ENCODE measurements around the gene KAT7.

The KAT7 gene

DNA sequence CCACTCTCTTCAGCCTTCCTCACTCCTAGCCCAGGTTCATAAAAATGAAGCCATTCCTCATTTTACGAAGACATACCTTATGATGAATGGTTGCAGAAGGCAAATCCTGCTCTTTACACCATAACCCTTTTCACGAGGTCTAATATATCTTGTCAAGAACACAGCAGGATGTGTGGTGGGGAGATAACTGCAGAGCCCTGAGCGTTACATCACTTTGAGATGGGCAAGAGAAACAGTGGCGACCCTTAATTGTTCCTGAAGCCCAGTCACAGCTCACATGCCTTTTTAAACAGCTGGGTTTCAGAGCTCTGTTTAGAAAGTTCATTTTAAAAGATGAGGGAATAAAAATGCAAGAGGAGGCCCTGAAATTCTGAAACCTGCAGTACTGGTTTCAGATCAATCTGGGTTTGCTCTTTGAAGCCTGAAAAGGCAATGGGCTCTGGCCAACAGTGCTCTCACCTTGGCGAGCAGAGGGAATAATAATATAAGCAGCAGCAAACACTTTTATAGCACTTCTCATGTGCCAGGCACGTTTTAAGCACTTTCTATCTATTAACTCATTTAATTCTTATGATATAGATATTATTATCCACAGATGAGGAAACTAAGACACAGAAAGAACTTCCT lies 27.4 kb upstream of the KAT7 start:
- no peak for DNase-seq (ENCODE audit: low spot score)

DNA sequence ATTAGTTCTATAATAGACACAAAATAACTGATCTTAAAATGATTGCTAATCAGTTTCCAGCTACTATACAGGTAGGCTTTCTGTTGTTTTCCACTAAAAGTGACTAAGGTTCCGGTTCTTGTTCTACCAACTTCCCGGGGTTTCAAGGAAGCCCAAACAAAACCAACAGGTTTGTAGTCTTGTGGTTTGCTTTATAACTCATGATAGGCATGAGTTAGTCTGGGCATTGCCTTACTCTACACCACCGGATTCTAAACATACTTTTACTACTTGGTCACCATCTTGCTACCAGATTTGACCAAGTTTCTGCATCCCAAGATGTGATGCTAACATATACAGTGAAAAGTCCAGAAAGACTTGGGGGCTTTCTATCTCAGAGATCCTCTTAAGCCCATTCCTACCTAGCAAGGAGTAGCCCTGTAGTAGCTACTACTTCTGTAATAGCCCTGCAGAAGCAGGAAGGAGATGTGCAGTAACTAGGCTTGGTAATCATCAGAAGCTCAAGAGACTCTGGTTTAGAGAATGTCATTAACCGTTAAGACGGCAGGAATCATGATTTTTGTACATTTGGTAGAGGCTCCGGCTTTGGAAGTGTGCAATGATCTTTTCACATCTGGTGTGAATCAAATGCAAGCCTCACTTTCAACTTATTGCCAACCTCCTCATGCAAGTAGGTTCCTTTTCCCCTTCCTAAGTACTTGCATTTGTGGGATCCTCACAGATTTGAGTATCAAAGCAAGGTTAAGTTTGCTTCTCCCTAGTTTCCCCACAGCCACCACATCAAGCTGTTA lies 26.1 kb upstream of the KAT7 start:
- DNase-seq (ENCODE audit: low spot score), result no peak

DNA sequence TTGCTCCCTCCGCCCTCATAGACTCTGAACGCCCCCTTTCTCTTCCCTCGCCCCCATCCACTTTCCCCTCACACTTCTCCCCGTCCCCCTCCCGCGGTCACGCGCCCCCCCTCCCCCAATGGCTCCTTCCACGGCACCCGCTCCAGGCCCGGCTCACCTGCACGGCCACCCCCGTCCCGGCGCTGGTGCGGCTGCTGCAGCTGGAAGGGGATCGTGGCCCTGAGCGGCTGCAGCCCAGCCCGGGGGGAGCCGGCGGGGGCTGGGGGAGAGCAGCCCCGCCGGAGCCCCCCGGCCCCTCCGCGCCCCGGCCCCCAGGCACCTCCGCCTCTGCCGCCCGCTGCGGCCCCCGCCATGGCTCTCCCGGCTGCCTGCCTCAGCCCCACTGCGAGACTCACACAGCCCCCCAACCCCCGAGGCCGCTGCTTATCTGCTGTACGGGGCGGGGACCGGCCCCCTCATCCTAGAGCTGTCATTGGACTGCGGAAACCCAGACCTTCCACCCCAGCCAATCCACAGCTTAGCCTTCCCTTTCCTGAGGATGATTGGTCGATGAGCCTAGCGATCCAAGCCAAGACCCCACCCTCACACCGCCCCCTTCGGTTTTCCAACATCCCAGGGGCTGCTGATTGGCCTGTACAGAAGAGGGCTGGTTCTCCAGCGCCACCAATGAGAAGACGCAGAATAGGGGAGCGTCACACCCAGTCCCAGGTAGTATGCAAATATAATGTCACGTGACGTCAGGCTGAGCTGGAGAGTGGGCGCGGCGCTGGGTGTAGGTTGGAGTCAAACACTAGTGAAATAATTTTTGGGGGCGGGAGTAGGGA lies 24.5 kb upstream of the KAT7 start, which contains the start of gene FAM117A:
Gene FAM117A, minus strand, starts transcription at position 397 of the 824 bp plus-strand sequence. Its CDS starts 44 bp downstream, at position 353.
- peak; percentile 100 for DNase-seq (ENCODE audit: low spot score)

DNA sequence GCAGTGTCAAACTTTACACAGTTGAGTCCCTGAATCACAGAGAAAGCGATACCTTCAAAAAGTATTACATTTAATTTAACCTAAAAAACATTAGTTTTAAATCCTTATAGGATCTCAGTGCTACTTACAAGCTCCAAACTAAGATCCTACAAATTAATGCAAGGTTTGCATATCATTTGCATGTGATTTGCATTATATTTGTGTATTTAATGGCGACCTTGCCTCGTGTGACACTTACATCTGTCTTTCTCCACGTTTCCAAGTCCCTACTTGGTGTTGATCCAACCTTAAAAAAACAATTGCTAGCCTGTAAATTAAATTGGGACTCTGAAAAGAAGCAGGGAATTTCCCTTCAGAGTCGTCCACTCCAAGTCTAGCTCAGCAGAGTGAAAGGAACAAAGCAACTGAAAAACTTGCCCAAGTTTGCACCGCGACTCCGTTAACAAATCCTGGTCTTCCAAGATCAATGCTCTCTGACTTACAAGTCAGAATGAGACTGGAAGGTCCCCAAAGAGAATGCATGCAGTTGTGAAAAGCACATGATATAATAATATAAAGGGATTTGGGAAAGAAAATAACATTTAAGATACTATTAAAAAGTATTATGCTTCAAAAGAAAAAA lies 23.8 kb upstream of the KAT7 start:
- DNase-seq (ENCODE audit: low spot score), result no peak

DNA sequence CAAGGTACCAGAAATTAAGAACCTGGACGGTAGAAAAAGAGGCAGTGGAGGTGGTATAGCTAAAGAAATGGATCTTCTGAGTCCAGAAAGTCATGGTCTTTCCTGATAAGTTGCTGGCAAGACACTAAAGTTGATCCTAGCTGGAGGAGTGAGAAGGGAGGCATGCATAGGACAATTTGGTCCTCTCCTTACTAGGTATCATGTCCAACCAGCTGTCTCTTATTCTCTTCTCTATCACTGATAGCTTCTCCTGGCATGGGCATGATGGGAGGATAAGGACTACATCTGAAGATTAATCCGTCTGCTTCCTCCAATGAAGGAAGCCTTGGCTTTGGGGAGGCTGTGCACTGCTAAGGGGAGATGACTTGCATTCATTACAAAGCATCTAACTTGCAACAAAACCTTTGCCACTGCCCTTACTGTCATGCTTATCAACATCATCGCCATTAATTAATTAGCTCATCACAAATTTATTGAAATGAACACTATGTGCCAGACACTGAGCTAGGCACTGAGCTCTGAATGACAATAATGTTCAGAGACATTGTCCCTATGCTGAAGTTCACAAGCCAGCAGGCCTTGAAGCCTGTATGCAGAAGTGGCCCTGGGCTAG lies 21.5 kb upstream of the KAT7 start:
- DNase-seq (ENCODE audit: low spot score), result no peak

DNA sequence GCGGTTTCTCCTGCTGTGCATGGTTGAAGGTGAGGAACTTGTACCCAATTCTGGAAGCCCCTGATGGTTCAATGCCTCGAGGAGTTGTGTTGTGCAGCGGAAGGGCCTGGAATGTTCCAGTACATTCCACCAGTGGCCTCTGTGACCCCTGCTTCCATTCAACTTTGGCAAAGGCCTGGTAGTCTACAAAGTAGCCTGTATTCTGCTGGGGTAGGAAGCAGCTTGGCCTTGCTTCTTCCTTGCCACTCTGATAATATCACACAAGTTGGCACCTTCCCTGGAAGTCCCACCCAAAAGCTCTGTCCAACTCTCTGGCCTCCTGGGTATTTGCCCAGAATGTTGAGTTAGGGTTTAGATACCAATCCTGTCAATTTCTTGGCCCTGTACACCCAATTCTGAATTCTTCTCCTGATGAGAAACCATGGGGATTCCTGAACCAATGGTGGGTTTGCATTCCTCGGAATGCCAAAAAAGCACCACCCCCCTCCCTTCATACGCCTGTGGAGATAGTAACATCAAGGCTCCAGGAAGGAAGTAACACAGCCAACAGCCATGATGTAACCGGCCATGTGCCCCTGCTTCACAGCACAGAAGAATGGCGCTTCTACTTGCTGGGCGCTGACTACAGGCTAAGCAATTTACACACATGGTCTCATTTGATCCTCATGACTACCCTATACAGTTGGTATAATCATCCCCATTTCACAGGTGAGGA lies 12.8 kb upstream of the KAT7 start:
- DNase-seq (ENCODE audit: low spot score), result no peak

DNA sequence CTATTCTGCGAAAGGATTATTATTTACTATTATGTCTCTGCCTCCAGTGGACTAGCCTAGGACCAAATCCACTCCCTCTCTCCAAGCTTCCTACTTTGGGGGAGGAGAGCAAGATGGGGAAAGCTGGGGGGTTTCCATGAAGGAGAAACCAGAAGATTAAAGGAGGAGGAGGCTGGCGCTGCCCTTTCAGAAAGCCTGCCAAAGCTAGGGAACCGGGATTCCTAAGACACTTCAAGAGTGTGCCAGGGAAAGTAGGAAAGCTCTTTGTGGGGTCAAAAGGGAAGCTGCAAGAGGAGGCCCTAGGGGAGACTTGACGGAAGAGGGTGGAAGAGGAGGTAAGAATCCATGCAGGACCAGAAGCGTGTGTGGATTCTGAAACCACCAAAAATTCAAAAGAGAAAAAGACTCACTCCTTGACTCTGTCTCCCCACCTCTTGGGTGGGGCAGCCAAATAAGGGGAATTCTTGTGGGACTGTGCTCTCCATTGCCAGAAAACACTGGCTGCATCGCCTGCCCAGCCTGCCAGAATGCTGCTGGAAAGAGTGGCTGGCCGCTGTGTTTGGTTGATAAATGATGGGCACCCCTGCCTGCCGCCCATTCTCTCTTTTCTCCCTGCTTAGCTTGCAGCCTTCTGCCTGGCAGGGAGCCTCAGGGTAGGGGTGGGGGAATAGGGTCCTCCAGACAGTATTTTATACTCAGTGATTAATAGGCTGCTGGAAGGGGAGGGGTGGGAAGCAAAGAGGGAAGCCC lies 11.8 kb upstream of the KAT7 start:
- DNase-seq (ENCODE audit: low spot score), result no peak

DNA sequence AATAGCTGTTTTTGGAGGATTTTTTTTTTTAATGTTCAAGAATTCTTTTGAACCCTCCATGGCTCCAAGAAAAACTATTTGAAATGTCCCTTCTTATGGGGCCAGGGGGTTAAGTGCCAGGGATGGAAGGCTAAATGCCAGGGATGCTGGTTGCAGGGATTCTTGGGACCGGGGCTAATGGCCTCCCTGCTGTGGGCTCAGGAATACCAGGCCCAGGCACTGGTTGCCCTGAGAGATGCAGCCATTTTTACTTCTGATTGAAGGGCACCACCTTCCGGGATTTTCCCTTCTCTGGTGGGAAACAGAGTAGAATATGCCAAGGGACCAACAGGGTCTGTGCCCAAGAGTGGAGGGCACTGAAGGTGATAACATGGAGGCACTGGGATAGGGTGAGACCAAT lies 10.9 kb upstream of the KAT7 start:
- no peak for DNase-seq (ENCODE audit: low spot score)

DNA sequence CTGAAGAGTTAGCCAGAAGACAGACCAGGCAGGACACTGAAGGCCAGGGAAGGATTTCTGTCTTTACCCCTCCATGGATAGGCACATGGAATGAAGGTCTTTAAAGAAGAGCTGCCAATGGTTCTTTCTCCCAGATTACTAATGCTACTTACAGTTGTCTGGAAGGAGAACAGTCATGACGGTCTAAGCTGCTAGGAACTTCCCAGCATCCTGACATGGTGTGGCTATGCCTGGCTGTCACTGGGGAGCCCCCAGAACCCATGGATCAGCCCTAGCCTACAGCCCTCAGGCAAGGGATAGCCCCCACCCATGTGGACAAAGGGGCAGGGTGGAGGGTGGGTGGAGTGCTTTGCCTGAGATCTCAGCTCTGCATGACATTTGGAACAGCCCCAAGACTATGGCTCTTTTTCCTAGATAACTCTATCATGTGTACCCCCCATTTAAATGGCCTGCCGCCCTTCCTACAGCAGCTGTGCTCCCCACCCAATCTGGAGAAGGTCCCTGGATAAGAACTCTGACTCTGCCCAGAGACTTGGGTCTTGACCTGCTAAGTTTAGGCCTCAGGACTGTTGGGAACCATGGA lies 9.2 kb upstream of the KAT7 start:
- no peak for DNase-seq (ENCODE audit: low spot score)

DNA sequence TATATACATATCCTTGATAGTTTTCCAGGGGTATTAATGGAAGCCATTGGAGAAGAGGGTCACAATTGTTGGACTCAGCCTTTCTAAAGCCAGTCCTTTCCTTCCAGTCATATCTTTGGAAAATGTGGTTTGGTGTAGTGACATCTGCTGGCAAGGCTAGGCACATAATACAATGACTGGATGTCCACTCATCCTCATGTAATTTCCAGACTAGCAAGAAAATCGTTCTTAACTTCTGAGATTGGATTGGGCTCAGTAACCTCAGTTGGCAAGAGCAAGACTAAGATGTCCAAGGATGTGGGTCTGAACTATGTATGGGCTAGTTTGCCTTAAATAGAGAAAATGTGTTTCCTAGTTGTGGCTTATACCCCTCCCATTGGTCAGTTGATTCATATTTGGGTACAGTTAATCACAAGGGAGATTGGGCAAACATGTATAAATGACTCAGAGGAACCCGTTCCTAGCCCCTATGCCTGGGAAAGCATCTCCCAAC lies 8.7 kb upstream of the KAT7 start:
- DNase-seq (ENCODE audit: low spot score), result peak; percentile 35

DNA sequence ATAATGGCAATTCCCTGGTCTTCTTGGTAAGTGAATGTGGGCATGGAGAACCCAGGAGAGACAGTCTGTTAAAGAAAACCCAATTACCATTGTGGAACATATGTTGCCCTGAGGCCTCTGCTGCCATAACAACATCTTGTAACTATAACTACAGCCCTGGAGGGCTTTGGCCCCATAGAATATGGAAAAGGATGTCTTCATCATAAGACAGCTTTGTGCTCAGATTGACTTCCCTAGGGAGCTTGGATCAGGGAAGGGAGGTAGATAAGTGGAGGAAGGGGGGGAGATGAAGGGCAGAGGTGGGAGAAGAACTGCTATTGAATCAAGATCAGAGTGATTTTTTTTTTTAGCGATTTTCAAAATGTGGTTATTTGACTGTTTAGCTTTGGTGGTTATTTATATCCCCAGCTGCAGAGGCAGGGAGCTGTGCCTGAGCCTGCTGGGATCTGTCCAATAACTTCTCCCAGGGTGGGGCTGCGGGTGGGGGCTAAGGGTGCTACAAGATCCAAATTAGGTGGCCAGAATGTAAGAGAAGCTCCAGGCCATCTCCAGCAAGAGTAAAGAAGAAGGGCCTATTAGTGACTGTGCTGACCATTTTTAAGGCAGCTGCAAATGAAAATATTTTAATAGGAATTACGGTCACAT lies 5.3 kb upstream of the KAT7 start:
- DNase-seq (ENCODE audit: low spot score), result peak; percentile 47

DNA sequence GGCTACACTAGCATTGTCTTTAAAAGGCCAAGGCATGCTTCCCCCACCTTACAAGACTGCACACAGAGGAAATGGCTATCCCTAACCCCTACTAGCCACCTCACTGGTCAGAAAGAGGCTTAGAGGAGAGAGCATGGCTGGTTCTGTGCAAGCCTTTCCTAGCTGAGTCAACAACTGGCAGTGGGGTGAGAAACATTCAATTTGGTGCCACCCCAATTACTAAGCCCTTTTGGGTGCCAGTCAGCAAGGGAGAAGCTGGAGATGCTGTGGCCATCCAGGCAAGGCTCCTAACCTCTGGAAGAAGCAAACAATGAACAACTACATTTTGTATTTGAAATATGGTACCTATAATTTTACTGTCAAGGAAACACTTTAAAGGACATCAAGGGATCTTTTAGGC lies 4.7 kb upstream of the KAT7 start:
- DNase-seq (ENCODE audit: low spot score), result no peak

DNA sequence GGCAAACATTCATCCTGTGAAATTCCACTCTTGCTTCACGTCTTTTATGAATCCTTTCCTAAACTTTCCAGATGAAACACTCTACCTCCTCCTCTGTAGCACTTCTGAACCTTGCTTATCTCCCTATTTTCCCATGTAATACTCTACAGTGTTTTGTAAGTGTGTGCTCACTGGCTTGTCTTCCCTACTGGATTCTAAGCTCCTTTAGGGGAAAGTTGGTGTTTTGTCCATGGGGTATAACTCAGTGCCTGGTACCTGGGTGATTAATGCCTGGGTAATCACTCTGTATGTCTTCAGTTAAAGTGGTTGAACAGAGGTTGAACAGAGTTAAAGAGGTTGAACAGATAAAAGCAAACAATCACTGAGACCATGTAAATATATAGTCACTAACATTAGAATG lies 3.8 kb upstream of the KAT7 start:
- no peak for DNase-seq (ENCODE audit: low spot score)

DNA sequence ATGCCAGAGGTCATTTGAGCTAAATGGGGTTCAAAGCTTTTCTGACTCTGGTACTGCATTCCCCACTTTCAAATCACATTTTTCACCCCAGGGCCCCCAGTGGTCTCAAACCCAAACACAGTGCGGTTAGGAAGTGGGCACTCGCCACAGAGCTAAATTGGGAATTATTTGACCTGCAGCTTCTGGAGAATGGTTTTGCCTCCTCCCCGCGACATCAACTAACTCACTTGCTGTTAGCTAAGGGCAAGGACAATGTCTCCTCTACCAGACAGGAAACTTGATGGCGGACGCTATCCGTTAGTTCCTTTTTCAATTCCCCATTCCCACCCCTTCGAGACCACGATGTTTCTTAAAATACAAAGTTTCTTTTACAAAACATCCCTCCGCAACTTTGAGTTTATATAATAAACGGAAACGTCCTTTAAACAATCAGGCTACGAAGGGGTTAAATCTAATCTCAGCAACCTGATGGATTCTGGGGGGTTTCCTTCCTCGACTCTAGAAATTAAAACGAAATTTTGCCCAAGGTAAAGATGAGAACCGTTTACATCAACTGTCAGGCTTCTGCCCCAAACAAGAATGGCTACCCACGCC lies 500 bp upstream of the KAT7 start:
- DNase-seq (ENCODE audit: low spot score), result no peak

DNA sequence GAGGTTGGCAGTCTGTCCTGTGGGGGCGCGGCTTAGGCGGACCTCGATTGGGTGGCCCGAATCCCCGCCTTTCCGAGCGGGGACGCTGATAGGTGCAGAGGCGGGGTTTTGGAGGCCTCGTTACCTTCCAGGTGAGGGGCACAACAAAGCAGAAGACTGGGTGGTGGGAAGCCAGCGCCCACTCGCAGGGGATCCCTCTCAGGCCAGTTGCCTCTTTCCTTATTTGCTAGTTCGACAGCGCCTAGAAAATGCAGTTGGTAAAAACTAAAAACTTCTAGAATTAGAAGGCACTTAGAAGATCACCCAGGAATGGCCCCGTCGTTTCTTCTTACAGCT lies 730 bp downstream of the KAT7 start:
- no peak for DNase-seq (ENCODE audit: low spot score)

DNA sequence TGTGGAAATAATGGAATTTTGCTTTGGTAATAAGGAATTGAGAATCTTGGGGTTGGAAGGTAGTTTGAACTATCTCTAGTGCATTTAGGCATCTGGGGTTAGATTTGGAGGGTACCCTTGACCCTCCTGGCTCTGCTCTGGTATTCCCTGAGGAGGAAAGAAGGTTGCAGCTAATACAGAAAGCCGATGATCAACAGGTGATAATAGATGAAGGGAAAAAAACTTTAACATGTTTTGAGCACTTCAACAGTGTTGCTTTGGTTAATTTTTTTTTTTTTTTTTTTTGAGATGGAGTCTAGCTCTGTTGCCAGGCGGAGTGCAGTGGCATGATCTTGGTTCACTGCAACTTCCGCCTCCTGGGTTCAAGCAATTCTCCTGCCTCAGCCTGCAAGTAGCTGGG lies 4.8 kb downstream of the KAT7 start:
- DNase-seq (ENCODE audit: low spot score), result no peak

DNA sequence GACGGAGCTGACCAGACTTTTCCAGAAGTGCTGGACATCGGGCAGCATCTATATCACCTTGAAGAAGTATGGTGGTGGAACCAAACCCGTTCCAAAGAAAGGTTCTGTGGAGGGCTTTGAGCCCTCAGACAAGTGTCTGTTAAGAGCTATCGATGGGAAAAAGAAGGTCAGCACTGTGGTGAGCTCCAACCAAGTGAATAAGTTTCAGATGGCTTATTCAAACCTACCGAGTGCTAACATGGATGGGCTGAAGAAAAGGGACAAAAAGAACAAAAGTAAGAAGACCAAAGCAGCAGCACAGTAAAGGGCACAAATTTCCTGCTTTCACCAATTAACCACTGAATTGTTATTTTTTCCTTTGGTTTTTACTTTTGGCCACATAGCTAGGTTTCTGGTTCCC lies 6.9 kb downstream of the KAT7 start:
- no peak for DNase-seq (ENCODE audit: low spot score)

DNA sequence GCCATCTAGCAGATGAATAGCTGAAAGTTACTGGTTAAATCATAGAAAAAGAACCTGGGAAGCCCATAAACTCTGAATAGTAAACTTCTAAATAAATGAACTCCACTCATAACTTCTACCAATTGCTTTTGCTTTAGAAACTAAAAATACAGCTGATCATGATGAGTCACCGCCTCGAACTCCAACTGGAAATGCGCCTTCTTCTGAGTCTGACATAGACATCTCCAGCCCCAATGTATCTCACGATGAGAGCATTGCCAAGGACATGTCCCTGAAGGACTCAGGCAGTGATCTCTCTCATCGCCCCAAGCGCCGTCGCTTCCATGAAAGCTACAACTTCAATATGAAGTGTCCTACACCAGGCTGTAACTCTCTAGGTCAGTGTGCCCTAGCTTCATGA lies 9.7 kb downstream of the KAT7 start:
- DNase-seq (ENCODE audit: low spot score), result no peak

DNA sequence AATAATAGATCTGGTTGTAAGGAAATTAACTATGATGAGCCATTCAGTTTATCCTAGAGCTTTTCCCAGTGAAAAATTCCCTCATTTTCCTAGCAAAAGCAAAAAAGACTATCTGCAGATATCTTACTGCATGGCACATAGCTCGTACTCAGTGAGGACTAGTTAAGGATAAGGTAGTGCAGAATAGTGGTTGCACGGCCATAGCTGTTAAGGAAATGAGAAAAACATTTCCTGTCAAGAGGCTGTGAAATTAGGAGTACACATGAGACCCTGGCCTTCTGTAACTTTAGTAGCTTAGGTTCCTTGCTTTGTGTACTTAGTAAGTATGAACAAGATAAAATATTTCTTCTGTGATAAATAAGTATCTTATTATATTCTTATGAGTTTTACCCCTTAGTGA lies 10.3 kb downstream of the KAT7 start:
- no peak for DNase-seq (ENCODE audit: low spot score)

Measured in SK-N-DZ (cell line).